HL-60/S4 treated with retinoic acid at 250 ng/mL for 4 days and 3 days (cell line): Measurements from ENCODE around the gene RFK.
"Not testable (repeated sequence)": the region's sequence is repeated elsewhere in the genome, so short reads cannot be mapped to it uniquely, and the experiment has no call there.

Experiments
- in situ Hi-C: fragments of 300-500 bp; cut with MboI; formaldehyde crosslinking; loops from 2 replicates; pipeline ENCODE4 v1.7.0; 2022; ENCODE audit warnings: low sequenced_read_pairs

RFK gene

GRCh38 chr9:76372336-76372735 is 21.9 kb downstream of the RFK start:
- in situ Hi-C loops, result no loop called here

- in situ Hi-C loops, result no loop called here
Observed at GRCh38 chr9:76371901-76372300, 22.3 kb downstream of the RFK start.

- in situ Hi-C loops, result no loop called here
Observed at GRCh38 chr9:76370396-76371023, 23.7 kb downstream of the RFK start.

DNA sequence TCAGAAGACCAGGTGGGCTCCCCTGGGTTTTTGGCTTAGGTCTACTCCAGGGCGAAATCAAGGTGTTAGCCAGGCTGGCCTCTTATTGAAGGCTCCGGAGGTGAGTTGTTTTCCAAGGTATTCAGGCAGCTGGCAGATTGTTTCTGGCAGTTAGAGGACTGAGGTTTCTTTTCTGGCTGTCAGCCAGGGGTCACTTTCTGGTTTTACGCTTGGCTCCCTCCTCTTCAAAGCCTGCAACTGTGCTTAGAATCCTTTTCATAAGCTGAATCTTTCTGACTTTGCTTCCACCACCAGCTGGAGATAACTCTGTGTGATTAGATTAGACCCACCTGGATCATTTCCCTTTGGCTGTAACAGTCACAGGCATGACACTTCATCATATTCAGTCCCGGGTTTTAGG is 24.6 kb downstream of the RFK start:
- in situ Hi-C loops, result no loop called here

- in situ Hi-C loops, result no loop called here
Observed at GRCh38 chr9:76366275-76366674, 28.0 kb downstream of the RFK start.

DNA sequence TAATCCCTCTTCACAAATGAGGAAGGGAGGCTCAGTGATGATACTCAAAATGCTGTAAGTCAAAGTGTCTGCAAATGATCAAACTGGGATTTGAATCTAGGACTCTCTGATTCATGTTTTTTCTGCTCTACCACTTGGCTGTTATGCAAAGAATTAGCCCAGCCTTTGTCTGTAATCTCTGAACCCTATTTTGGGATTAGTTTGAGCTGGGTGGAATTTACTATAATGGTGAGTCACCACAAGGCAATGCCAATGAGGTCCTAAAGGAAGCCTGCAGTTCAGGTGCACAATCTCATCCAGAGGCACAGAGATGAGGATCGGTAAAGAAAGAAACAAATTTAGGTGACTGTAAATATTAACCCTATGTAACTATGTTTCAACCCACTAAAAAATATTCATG is 29.2 kb downstream of the RFK start:
- in situ Hi-C loops, result no loop called here

DNA sequence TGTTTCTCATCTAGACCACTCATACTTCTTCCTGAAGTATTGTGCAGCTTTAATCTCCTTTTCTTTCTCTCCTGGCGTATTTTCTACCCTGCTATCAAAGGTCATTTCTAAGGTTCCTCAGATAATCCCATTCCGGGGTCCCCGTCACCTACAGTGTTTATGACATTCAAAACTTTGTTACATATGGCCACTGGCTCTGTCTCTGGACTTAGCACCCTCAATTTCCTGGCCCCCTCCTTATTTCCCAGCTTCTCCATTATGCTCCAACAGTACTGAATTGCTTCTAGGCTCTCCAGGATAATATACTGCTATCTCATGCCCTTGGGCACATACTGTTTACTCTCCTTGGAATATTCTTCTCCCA is 31.2 kb downstream of the RFK start:
- in situ Hi-C loops, result no loop called here

- in situ Hi-C loops, result not testable (repeated sequence)
Observed at GRCh38 chr9:76362332-76363031, 31.7 kb downstream of the RFK start.

DNA sequence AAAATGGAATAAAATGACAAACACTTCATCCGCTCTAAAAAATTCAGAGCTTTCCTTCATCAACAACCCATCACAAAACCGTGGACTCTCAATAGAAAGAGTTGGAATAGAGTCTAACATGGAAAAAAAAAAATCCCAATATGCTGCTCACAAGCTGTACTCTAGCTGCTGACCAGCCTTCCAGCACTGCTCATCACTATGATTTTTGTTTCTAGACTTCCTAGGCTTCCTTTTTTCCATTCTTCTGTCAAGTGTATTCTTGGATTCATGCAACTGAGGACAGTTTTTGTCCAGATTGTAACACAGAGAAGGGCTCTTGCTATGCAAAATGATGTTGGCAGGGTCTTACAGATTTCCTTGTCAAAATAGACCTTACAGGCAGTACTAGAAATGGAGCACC is 34.5 kb downstream of the RFK start:
- in situ Hi-C loops, result no loop called here

- in situ Hi-C loops, result no loop called here
Observed at GRCh38 chr9:76359365-76359764, 34.9 kb downstream of the RFK start.

DNA sequence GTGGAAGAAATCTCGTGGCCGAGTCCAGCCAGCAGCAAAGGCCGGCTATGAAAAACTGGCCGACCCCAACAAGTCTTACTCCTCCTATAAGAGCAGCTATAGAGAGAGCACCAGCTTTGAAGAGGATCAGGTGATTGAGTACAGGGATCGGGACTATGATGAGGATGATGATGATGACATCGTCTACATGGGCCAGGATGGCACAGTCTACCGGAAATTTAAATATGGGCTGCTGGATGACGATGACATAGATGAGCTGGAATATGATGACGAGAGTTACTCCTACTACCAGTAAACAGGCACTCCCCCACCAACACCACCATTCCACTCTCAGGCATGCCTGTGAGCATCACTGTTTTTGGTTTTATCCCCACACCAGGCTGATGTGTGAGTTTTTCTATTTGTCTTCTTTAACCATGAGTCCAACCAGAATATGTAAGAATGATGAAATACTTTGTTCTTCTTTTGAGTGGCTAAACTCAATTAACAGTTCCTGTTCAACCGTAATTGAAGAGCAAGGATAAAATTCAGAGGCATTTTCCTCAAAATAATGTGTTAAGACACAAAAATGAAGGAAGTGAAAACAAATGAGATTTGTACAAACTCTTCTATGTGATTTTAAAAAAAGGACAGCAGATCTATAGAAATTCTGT is 35.5 kb downstream of the RFK start:
- in situ Hi-C loops, result no loop called here

GRCh38 chr9:76357555-76357954 is 36.7 kb downstream of the RFK start:
- in situ Hi-C loops, result no loop called here

- in situ Hi-C loops, result no loop called here
Observed at GRCh38 chr9:76355886-76356285, 38.3 kb downstream of the RFK start.

DNA sequence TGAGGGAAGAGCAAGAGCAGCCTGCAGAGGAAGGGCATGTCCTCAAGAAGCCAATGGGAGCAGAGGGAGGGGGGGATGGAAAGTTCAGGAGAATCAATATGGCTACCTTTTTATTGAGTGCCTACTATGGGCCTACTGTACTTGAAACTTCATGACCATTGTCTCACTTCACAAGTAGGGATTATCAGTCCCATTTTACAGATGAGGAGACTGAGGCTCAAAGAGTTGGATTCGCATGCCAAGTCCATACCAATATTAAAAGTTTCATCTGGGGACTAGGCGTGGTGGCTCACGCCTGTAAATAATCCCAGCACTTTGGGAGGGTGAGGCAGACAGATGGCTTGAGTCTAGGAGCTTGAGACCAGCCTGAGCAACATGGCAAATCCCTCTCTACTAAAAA is 40.0 kb downstream of the RFK start:
- in situ Hi-C loops, result no loop called here

- in situ Hi-C loops, result no loop called here
Observed at GRCh38 chr9:76353280-76353679, 40.9 kb downstream of the RFK start.

- in situ Hi-C loops, result no loop called here
Observed at GRCh38 chr9:76352026-76352620, 42.1 kb downstream of the RFK start.

DNA sequence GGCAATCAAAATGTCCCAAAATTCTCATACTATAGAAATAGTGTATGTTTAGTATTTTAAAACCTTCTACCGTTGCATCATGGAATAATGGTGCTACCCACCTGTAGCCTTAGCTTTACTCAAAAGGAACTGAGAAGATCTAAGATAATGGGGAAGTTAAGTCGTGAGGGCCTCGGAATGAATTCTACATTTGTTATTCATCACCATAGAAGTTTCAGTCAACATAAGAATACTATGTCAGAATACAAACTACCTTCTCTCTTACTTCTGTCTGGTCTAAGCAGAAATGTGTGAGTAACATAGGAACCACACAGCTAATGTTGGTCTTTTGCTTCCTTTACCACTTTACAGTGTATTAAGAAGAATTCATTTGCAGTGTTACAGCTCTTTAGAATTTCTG is 43.2 kb downstream of the RFK start:
- in situ Hi-C loops, result no loop called here

DNA sequence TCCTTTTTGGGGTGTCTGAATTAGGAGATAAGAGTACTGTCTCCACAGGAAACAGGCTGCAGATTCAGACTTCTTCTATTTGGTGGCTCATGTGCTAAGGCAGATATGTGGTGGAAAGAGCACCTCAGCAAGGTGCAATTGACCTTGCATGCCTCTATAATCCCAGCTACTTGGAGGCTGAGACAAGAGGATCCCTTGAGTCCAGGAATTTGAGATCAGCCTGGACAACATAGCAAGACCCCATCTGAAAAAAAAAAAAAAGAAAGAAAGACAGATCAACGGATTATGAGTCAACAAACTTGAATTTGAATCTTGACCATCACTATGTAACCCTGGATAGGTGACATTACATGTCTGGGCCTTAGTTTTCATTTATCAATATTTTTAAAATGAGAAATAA is 44.4 kb downstream of the RFK start:
- in situ Hi-C loops, result no loop called here

GRCh38 chr9:76342858-76343257 is 51.4 kb downstream of the RFK start:
- in situ Hi-C loops, result no loop called here

DNA sequence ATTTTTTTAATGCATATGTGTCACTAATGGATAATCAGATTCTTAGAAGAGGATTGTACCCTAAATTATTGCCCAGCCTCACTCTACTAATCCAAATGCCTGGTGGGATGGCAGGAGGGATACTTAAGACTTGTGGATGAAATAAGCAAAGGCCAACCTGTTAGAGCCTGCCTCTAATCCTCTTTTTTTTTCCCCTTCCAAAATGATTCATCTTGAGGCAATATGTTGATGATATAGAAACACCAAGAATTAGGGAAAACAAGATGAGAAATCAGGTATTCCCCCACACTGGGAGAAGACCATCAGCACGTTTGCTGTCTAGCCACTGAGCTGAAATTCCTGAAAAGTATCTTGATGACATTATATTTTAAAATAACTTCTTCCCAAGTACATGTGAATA is 52.0 kb downstream of the RFK start:
- in situ Hi-C loops, result no loop called here

DNA sequence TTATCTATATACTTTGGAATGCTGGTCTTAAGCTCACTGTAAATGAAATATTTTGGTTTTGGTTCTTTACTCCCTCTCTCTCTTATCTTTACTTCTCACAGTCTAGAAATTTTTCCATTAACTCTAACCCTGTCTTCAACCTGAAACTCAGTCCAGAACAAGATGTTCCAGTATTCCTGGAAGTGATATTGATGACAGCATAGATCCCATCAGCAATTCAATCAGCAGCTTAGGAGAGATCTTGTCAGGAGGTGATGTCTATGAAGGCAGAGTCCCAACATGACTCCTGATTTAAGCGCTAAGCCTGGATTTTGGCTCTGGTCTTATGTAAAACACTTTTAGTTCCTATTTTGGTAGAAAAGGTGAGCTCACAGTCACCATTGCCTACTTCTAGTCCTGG is 52.6 kb downstream of the RFK start:
- in situ Hi-C loops, result no loop called here

DNA sequence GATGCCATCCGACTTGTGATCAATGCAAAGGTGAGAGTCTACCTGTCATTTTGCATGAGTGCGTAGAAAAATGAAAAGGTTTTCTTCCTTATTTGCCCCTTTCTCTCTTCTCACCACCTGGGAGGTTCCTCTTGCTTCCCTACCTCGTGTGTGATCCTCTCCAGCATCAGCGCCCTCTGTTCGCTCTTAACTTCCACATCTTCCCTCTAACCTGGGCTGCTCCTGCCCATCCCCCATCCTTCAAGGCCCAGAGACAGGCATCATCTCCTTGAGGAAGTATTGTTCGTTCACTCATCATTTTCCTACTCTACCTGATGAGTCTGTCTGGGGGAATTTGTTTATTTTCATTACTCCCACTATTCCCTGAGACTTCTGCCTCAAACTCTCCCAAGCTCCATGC is 55.8 kb downstream of the RFK start:
- in situ Hi-C loops, result no loop called here
